ENCODE results near the gene TMEM200A.

The TMEM200A gene

DNA sequence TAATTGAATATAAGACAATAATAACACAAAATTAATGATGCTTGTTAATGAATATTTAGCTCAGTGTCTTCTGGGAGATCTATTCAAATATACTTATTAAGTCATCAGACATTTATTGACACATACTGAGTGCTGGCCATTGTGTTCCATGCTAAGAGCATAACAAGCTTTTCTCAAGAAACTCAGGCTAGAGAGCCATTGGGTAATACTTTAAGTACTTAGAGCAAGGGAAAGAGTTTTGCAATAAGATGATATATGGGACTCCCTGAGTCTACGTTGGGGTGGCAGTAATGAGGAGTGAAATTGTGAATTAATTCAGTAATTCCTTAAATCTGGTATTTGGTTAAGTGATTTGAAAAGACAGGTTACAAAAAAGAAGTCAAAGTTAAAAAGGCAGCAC is 11.1 kb downstream of the TMEM200A start:
- no peak for DNase-seq (ENCODE audit: low read depth, low spot score)
- H3K27ac ChIP-seq, result no peak overlapping the region

DNA sequence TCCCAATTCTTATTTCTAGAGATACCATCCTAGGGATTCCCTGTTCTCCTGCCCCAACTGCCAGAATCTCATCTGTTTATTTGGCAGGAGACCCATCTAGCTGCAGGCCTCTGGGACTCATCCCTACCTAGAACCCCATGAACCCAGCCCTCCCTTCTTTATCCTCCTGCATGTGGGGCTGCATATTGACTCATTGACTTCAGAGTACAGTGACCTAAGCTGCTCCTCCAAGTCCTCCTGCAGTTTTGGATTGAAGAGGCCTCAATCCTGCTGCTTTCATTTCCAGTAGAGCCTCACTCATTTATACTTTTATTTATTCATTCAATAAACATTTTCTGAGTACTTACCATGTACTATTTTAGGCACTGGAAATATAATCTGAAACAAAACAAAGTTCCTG is 11.6 kb downstream of the TMEM200A start:
- no peak for DNase-seq (ENCODE audit: low read depth, low spot score)
- H3K27ac ChIP-seq, result no peak overlapping the region

DNA sequence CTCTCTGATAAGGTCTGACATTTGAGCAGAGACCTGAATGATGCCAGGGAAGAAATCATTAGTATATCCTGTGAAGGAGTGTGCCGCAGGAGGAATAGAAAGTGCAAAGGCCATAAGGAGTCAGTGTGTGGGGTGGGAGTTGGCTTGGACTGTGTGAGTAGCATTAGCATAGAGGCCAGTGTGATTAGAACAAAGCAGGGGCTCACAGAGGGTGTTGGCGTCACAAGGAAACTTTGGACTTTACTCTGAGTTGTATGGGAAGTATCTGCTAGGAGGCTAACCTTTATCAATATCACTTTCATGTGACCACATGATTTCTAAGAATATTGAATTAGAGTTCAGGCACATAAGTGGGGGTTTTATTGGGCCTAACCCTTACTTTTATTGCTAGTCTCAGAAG is 12.1 kb downstream of the TMEM200A start:
- H3K27ac ChIP-seq, result no peak overlapping the region
- no peak for DNase-seq (ENCODE audit: low read depth, low spot score)

DNA sequence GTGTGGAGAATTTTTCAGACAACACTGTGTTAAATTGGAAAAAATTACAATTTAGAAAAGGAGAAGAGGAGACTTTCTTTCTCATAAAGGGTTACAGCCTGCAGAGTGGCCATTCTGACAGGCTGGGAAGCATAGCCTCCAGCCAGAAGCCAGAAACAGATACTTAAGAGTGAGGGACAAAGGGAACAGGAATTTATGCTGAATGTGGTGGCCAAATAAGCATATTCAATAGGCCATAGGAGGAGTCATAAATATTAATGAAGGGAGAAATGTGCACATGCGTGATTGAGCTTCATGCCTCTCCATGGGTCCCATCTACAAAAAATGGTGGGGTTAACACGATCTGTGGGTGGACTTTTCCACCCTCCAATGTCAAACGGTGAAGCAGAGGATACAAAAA is 13.4 kb downstream of the TMEM200A start:
- no peak for DNase-seq (ENCODE audit: low read depth, low spot score)
- H3K27ac ChIP-seq, result no peak overlapping the region

DNA sequence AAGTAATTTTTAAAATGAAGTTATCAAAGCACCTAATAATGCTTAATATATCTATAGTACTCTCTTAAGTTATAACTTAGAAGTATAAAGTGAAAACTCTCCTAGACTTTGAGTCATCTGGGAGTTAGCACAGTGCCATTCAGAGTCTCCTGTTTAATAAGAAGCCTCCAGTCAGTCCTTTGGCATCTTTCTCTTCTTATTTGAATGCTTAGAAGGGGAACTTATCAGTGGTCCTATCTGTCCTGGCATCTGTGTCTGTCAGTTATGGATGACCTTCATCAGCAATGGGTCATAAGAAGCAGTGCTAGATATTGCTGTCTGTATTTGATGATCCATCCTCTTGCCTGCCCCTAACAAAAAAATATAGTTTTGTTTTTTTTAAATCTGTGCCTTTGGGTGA is 15.2 kb downstream of the TMEM200A start:
- no peak for DNase-seq (ENCODE audit: low read depth, low spot score)
- H3K27ac ChIP-seq, result no peak overlapping the region

DNA sequence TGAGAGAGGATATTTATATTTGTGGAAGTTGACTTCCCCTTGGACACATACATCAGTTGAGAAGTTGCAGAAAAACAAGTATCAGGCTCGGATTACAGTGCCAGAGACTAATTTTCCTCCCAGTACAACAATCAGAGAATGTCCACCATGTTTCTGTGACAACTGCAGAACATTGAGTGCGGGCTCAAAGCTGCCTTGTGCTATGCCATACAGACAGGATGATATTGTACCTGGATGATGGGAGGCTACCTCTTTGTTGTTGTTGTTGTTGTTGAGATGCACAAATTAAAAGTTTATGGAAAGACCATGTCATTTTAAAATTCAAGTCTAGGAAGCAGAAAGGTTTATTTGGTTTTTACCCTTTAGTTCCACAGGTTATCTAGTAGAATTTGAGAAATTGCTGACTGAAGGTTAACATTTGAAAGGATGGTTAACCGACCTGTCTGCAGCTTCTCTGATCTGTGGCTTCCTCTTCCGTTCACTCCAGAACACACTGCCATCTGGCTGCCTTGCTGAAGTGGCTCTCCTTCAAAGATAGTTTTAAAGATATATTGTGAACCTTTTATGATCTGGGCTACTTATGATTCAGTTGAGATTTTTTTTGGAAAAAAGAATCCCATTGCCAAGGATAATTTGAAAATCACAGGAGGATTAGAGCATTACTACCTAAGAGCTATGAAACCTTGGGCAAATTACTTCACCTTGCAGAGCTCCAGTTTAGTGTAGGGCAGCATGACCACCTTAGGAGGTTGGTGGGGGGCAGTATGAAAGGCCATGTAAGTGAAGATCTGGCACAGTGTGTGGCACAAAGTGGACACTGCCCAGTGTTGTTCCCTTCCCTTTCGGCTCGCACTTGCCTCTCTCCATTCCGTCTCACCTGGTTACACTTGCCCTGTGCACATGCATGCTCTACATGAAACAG is 15.9 kb downstream of the TMEM200A start:
- no peak for DNase-seq (ENCODE audit: low read depth, low spot score)
- H3K27ac ChIP-seq, result no peak overlapping the region

DNA sequence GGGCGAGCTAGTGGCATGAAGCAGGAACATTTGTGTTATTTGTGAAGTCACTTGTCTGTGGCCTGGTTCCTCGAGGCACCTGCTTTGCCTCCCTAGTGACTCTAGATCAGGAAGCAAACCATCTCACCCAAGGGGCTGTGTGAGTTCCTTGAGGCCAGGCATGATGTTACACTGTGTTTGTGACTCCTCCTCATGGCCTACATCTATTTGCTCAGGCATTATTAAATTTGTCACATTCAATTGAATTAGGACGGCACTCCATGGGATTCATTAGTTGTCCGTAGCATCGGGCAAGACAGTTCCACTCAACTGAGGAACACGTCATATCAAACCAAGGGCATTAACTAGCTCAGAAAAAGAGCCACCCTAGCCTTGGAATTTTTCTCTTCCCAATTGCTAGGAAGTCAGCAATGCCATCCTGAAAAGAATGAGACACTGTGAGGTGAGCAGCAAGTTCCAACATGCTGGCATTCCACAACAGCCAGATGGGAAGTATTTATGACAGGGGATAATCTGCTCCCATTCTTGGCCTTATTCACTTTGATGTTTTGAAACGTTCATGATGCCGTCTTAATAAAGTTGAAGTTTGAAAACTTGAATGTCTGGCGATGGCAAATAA is 17.2 kb downstream of the TMEM200A start:
- peak; percentile 52 for DNase-seq (ENCODE audit: low read depth, low spot score)
- peak overlapping the region; percentile 36 for H3K27ac ChIP-seq

DNA sequence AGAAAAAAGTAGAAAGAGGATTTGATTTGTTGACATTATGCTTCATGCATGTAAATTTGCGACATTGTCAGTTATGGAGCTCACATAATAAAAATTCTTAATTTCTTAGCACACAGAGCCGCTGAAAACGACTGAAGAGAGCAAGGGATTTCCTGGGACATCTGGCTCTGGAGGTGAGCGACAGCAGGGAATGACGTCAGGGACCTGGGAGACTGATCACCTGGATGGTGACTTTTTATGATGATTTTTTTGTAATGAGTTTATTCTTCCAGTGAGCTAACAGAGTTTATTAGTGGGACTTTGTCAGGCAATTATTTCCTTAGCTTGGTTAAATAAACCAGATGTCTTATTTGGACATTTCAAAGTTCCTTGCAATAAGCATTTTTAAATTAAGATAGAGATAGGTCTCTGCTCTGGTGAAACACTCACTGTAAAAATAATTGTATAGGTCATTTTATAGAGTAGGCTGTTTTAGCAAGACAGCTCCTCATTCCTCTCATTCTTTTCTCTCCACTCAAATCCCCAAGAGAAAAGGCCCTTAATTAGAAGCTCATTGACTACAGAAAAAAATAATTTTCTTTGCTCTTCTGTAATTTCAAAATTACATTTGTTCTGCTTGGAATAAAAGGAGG is 19.4 kb downstream of the TMEM200A start:
- H3K27ac ChIP-seq, result no peak overlapping the region
- DNase-seq (ENCODE audit: low read depth, low spot score), result no peak

DNA sequence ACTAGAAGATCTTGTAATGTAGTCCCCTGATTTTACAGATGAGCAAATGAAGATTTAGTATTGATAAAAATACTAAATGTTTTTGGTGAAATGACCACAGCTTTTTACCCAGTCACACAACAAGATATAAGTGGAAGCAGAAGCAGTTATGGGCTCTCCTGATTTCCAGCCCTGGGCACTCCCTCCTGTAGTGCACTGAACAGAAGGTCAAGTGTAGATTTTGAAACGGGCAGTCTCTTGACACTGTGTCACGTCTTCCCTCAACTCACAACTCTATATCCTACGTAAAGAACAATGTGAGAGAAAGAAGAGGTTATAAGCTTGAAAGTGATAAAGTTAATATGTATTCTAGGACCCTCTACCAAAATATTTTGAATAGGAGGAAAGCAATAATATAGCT is 23.3 kb downstream of the TMEM200A start:
- no peak for DNase-seq (ENCODE audit: low read depth, low spot score)
- H3K27ac ChIP-seq, result no peak overlapping the region

DNA sequence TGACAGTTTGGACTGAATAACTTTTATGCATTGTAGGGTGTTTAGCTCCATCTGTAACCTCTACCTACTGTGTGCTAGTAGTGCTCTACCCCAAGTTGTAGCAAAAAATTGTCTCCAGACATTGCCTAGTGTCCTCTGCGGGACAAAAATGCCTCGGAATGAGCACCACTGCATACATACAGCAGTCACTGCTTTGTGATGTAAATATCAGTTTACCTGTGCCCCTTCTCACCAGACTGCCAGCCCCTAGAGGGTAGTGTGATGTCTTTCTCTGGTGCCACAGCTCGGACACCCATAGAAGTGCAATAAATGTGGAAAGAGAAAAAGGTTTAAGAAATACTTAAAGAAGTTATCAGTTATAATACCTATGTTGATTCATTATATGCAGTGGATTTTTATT is 25.1 kb downstream of the TMEM200A start:
- no peak overlapping the region for H3K27ac ChIP-seq
- DNase-seq (ENCODE audit: low read depth, low spot score), result no peak

DNA sequence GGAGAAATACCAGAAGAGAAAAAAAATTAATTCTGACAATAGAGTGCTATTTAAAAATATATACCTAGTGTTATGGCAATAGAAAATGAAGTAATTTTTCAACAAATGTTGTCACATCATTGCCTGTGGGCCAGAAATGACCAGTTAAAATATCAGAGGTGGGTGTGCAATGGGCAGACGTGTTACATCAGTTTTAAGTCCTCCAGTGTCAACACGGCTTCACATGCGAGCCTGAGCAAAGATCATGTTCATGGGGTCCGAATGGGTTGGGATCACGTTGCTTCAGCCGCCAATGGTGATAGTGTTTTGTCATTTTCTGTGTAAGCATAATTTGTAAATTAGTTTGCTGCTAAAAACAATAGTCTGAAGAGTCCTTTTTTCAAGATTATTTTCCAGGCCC is 27.5 kb downstream of the TMEM200A start:
- no peak overlapping the region for H3K27ac ChIP-seq
- no peak for DNase-seq (ENCODE audit: low read depth, low spot score)

DNA sequence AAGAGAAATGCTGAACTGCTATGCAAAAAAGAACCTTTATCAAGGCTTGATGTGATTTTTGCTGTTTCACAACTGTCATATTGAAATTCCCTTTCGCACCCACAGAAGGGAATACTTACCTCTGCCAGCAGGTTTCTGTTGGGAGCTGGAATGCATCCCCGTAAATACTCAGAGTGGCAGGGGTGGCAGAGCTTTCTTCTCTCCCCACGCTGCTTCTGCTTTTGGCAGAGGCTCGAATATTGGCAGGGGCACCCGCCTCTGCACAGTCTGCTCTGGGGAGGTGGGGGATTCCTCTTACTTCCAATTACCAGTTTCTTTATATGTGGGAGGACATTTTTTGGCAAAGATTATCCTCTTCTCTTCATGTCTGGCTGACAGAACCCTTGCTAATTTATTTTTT is 28.4 kb downstream of the TMEM200A start:
- no peak overlapping the region for H3K27ac ChIP-seq
- no peak for DNase-seq (ENCODE audit: low read depth, low spot score)

DNA sequence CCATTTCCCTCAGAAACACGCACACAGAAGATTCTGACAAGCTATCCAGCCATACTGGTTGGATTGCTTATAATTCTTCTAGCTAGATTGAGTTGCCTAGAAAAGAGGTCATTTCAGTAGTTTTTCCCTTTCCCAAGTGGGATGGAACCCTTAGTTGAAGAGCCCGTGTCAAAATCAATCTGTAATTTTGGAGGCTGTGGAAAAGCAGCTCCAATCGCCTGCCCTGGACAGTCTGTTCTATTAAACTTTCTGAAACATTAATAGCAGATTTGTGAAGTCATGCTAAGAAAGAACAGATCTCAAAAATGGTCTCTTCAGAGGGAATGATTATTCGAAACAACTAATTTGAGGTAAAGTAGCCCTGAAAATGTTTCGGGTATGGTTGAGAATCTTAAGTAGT is 29.3 kb downstream of the TMEM200A start:
- no peak for DNase-seq (ENCODE audit: low read depth, low spot score)
- no peak overlapping the region for H3K27ac ChIP-seq

DNA sequence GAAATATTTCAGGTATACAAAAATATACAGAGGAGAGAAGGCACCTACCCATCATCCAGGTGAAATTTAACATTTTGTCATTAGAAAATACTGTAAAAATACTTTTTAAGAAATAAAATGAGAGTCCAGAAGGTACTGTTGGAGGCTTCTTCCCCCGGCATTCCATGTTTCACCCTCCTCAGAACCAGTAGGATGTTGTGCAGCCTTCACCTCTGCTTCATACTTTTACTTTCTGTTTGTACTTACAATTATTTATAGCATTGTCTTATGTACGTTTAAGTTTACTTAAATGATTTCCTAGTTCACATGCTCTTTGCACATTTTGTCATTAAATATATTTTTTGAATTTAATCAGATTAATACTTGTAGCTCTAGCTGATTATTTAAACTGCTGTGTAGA is 30.9 kb downstream of the TMEM200A start:
- H3K27ac ChIP-seq, result no peak overlapping the region
- no peak for DNase-seq (ENCODE audit: low read depth, low spot score)

DNA sequence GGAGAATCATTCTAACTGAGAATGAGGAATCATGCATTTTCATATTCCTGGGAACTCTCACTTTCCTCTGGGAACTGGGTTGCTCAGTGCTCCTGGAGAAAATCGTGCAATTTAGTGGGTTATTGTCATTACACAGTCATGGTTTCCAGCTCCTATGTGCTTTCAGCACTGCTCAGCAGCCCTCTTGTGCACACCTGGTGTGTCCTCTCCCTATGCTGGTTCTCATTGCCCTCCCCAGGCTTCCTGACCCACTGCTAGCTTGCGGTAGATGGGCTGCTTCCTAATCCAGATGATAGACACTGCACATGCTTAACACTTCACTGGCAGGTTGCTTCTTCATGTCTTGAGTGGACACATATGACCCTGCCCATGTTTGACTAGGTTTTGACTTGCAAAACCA is 39.7 kb downstream of the TMEM200A start:
- no peak overlapping the region for H3K27ac ChIP-seq
- no peak for DNase-seq (ENCODE audit: low read depth, low spot score)

DNA sequence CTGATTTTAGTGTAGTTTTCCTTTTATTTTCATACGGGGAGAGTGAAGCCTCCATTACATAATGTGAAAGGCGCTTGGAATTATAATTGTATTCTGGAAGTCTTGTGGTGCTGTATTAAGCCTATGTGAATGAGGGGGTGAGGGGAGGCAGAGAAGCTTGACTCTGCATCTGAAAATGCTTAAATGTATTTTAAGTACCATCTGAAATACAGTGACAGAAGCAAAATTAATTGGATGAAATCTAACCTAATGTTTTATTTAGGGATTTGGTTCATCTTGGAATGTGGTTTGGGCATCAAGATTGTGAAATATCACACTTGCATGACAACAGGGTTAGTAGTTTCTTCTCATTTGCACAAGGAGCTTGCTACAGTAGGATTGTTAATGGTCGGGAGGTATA is 41.2 kb downstream of the TMEM200A start:
- DNase-seq (ENCODE audit: low read depth, low spot score), result no peak

DNA sequence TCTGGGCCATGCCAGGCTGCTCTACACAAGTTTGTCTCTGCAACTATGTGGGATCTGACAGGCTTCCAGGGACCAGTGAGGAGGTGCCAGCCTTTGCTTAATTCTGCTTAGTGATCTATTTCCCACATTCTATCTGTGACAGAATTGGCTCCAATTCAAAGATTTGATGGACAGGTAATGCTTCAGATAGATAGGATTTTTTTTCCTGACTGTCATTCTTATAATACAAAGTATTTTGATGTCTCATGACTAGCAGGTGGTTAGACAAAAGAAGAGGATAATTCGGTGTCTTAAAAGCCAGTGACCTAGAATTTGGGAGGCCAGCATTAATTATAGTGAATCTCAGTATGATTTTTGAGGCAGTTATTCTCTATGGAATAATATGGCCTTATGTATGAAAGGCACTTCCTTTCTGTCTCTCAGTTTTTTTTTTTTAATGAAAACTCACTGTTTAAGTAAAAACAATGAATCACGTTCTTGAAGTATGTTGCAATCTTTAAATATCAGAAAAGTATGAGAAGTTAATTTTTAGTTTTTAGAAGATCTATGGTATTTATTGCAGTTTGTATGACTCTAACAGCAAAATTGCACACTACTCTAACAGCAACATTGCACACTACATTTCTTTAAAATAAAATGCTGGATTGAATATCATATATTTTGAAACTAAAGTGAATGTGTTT is 43.7 kb downstream of the TMEM200A start:
- H3K27ac ChIP-seq, result no peak overlapping the region
- DNase-seq (ENCODE audit: low read depth, low spot score), result no peak

More for the DNA sequence above, 41.2 kb downstream of the TMEM200A start:
- H3K27ac ChIP-seq, result no peak overlapping the region

DNA sequence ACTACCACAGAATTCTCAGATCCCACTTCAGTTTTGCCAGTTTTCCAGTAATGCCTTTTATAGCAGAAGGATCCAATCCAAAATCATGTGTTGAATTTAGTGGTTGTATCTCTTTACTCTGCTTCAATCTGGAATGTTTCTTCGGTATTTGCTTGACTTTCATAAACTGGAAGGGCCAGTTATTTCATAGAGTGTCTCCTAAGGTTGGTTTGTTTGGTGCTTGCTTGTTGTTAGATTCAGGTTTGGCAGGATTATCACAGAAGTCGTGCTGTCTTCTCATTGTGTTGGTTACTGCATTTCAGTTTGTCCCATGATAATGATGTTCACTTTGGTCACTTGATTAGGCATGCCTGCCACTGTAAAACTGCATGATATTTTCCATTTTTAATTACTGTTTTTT is 45.7 kb downstream of the TMEM200A start:
- H3K27ac ChIP-seq, result no peak overlapping the region
- no peak for DNase-seq (ENCODE audit: low read depth, low spot score)

DNA sequence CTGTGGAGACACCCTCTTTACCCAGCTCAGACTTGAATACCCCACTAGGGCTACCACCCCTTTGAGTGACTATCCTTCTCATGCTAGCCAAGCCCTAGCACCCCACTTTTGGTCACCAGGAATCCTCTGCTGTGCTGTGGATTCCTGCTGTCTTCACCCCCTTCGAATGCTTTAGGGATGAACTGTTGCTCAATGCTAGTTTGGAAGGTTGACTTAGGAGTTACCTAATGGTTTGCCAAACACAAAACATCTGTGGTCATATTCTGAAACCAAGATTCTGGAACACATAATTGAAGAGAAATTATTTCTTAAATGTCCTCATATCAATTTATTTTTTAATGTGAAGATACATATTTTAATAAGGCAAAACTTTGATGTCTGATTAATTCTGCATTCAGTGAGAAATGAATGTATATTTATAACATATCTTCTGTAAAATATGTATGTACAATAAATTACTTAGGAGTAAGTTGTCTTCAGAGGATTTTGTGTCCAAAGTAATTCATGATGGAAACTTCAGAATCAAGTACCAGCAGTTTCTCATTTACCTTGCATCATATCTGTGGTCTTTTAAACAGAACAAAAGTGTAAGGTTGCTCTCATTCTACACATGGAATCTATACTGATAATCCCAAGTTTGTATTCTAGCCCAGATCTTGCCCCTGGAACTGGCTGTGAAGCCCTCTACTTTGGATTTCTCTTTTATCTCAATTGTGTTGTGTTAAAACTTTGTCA is 46.9 kb downstream of the TMEM200A start:
- DNase-seq (ENCODE audit: low read depth, low spot score), result no peak
- no peak overlapping the region for H3K27ac ChIP-seq

DNA sequence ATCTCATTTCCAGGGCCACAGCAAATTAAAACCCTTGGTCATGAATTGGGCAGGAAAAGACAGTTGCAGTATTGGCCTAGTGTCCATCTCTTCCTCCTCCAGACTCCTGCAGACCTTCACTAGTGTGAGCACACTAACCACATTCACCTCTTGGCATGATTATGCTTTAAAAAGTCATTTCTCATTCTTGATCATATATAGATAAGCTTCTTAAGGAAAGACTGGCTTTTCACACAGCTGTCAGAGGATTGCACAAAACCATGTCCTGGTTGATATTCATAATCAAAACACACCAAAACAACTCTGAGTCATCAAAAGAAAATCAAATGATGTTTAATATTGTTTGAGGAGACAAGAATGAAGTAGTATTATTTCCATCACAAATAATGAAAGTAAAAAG is 52.1 kb downstream of the TMEM200A start:
- no peak for DNase-seq (ENCODE audit: low read depth, low spot score)
- no peak overlapping the region for H3K27ac ChIP-seq

Measured in epithelial cell of prostate (primary cell).